Left renal pelvis (tissue), 4 donors: ENCODE data around the gene NAV3. TPM values are rescaled to one million over a fixed set of nuclear protein-coding genes. Genes with fewer than 3 reads are reported as not detected.

Experiments
- DNase-seq, 4 donors: peaks; one replicate each; pipeline ENCODE4 v3.0.0-alpha.2; 2013; ENCODE audit warnings: low read depth in 4 of 4, low spot score in 3 of 4
- polyA plus RNA-seq, 4 donors: library from polyadenylated mRNA; unstranded; fragments of 120-200 nt; gene quantifications; one replicate each; pipeline ENCODE4 v1.2.1, GENCODE V29; 2013; ENCODE audit not compliant: insufficient read length in 4 of 4

The NAV3 gene
- polyA plus RNA-seq, 4 donors = 7.5 to 23.4 (median 11.5) TPM

DNA sequence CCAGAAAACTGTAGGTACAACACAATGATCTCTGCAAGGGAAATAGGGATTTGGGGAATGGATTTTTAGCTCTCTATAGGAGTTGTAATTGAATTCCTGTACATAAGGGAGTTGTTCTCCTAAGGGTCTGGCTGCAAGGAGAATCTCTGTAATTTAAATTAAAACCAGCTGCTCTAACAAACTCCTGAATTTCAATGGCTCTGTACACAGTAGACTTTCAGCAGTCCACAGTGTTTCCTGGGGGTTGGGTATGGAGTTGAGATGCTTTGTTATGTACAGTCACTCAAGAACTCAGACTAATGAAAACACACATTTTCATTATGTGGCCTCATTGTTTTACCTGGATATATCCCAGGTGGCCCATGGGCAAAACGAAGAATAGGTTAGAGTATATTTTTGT, 93.2 kb downstream of the NAV3 start:
- DNase-seq = no peak

DNA sequence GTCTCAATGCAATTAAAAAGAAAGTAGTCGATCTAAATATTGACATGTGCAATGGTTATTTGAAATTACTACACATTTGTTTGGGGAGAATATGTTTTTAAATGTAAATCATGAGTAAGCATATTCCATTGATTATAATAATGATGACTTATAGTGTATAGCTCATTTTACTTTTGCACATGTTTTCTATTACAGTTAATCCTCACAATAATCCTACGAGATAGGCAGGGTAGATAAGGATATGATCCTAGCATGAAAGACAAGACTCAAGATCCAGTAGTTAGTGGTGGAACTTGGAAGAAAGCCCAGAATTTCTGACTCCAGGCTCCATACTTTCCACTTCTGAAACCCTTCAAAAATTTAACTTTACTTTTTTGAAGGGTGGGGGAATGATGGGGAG, 94.0 kb downstream of the NAV3 start:
- no peak for DNase-seq

DNA sequence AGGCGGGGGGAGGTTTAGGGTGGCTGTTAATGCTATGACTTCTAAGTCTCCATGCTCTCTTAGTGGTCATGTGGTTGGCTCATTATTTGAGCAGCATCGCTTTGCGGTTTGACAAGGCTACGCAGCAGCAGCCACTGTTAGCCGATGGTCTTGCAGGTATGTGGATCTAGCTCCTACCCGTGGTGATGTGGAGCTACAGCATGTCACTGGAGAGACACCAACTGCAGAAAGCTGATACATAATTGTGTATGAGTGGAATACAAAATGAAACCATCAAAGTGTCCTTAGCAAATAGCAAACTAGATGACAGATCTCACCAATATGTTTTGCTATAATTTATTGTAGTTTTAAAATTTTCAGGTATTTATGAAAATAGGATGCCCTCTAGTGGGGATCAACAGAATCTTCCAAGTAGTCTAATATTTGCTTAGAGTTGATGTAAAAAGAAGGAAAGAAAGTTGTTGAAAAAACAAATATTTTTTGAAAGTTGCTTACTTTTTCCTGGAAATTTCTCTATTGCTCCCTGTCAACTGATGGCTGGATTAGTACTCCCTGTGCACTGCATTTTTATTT, 94.9 kb downstream of the NAV3 start:
- DNase-seq = peak; percentile 57 to 62 (median 60)

DNA sequence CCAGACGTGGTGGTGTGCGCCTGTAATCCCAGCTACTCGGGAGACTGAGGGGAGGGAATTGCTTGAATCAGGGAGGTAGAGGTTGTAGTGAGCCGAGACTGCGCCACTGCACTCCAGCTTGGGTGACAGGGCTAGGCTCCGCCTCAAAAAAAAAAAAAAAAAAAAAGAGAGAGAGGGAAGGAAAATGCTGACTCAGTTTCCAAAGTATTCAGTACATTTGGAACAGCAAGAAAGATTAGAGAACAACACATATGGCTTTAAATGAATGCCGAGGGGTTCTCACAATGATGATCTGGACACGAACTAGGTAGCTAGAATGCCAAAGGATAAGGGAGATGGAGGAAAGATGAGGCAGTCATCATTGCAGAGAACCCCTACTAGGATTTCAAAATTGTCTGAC, 97.4 kb downstream of the NAV3 start:
- DNase-seq = no peak

DNA sequence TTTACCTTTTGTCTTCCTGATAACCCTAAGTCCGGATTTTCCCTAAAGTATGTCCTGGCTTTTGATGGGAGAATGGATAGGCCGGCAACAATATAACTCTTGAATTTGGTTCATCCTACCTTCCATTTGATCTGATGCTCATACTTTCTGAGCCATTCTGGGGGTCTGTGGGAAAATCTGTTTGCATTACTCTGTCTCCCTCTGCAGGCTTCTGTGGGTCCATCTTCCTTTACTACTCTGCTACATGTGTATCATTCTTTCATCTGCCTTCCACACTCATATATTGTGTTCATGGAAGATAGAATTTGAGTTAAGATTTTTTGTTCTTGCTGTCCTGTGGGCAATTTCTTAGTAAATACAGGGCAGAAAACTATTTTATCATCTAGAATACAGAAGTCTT, 101.5 kb downstream of the NAV3 start:
- DNase-seq = no peak

DNA sequence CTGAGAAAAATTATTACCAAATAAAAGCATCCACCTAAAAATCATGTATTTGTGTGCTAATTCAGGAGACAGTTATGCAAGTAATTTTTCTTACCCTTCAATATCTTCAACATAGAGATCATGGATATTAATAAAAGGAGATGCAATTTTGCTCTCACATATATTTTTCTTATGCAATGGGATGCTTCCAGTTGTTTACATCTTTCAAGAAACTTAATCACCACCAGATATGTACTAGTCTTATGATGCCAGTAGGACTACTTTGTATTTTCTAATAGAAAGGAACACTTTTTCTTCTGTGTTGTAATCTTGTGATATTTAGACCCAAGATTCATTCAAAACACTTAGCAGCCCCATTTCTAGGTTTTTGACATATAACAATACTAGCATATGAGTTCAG, 107.6 kb downstream of the NAV3 start:
- DNase-seq = no peak

DNA sequence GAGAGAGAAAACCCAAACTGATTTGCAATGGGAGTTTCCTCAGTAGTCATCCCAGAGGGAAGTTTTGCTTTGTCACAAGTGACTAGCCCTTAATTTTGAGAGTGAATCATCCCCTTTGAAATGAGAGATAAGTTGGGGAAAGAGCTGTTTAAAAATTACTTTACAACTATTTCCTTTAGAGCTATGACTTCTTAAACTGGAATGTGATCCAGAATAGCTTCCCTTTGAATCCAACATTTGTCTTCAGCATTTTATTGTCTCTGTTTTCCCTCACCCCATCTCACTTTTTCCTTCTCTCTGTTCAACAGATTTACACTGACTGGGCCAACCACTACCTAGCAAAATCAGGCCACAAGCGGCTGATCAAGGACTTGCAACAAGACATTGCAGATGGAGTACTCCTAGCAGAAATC, 109.3 kb downstream of the NAV3 start:
- no peak for DNase-seq

DNA sequence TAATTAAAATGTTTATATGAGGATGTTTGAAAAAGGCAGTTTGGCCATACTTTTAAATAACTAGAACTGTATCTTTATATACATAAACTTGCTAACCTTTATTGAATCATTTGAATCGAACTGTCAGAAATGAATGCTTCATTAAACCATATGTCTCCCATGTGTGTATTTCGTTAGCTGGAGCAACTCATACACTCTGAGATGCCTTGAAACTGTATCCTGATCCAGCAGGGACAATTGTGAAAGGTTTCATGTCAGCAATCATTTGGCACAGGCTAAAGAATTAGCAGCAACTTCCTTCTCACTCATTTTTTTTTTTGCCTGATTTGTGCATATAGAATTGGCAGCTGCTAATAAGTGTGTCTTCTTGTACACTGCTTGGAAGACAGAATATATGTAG, 109.9 kb downstream of the NAV3 start:
- no peak for DNase-seq

DNA sequence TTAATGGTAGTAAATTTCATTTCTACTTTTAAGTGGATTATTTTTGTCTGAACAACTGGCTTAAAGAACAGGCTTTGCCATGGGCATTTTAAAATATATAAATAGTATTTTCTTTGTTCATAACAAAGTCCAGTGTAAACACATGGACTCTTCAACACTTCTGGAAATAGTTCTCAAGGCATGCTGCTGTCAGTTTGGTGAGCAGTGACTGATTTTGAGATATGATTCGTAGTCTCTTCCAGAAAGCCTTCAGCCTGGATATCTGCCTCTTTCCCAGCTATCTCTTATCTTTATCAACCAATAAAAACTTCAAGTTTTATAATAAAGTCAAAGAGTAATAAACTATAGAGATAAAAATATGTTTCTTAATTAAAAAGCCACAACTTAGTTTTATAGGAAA, 110.7 kb downstream of the NAV3 start:
- DNase-seq = no peak

DNA sequence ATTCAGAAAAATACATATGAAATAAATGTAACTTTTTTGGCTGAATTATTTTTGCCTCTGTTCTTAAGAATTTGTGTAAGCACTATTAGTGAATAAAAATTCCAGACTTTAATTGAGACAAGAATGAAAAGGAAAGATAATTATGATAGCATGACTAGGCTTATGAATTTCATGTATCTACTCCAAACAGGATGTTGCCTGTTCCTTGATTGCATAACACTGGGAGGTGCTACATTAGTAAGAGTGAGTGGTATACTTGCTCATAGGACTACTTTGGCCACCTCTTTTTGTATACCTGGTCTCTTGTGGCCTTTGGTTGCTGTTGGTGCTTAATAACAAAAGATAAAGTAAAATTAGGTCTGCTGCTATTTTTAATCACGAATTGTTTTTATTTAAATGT, 112.8 kb downstream of the NAV3 start:
- no peak for DNase-seq

DNA sequence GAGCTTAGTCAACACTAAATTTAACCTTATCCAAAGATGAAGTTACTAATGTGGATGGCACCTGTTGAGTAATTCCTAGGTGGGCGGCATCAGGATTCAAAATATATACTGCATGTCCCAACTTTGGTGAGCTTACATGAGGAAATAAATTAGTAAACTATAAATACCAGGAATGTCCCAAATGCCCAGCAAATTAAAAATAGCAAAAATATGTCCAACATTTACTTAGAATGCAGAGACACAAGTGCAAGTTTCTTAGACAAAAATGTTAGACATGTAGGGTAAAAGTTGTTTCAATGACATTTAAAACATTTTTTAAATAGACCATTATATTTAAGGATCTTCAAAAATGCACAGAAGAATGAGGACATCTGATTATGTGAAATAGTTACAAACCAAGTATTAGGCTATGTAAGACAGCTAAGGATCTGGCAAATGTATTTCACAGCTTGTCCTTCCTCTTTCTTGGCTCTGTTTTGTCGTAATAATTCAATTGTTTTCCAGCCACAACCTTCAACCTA, 115.9 kb downstream of the NAV3 start:
- DNase-seq = no peak

DNA sequence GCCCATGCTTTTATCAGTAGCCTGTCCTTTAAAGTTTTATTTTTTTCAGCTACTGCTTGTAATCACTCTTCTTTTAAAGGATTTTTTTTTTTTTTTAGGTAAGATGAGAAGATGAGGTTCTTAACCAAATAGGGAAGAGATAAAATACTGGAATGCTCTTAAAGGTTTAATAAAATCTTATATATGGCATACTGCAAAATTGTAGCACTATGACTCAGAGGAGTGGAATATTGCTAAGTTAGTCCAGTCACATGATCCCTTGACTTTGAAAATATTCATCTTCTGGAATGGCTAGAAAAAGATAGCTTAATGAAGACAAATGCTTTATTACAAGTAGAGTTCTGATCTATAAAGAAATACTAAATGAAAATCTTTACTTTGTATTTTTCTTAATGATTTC, 116.6 kb downstream of the NAV3 start:
- no peak for DNase-seq

DNA sequence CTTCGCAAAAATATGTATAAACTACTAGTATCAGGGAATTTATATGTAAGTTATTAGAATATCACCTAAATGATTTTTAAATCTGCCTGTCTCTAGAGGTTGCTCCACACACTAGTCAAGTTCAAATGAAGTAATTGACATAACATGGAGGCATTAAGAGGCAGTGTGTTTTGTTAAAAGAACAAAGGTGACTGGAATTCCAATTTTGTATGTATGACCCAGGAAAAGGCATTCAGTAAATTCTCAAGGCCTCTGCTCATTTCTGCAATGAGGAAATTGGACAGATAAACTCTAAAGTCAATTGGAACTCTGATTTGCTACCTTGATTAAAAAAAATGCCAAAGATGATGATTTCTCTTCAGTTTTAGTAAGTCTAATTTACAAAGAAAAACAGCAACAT, 117.1 kb downstream of the NAV3 start:
- DNase-seq = no peak

DNA sequence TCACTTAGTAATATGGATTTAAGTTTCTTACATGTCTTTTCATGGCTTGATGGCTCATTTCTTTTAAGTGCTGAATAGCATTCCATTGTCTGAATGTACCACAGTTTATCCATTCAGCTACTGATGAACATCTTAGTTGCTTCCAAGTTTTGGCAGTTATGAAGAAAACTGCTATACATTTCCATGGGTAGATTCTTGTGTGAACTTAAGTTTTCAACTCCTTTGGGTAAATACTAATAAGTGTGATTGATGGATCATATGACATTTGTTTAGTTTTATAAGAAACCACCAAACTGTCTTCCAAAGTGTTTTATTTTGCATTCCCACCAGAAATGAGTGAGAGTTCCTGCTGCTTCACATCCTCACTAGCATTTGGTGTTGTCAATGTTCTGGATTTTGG, 119.2 kb downstream of the NAV3 start:
- DNase-seq = no peak

DNA sequence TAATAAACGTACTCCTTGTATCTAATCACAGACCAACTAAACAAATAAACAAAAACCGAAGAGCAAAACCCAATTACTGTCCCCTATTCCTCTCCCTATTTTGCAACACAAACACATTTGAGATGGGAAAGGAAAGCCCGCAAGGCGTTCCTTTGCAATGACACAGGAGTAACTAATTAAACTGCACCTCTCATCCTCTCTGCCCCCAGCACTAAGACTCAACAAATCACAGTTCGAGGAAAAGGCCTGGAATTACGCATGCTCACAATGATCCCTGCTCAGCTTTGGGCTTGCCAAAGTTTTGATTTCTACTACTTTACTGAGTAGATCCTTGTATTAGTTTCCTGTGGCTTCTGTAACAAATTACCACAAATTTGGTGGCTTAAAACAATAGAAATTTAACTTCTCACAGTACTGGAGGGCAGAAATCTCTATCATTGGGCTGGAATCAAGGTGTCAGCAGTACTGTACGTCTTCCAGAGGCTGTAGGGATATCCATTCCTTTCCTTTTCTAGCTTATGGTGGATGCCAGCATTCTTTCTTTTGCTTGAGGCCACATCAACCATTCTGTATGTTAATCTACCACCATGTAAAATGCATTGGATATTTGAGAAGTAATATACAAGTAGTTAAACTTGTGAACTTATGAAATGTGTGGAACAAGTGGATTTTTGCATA, 123.0 kb downstream of the NAV3 start:
- no peak for DNase-seq

DNA sequence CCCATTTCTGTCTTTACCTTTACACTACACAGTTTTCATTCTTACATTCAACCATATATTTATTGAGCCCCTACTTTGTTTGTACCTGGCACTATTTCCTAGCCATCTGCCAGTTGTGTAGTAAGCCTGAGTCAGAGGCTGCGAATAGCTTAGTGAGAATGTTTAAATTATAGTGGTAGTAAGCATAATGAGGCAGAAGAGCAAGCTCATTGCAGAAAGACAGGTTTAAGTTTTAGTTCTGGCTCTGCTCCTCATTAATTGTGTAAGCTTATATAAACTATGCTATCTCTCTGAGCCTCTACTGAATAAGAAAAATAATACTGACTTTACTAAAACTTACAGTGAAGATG, 123.5 kb downstream of the NAV3 start:
- no peak for DNase-seq

DNA sequence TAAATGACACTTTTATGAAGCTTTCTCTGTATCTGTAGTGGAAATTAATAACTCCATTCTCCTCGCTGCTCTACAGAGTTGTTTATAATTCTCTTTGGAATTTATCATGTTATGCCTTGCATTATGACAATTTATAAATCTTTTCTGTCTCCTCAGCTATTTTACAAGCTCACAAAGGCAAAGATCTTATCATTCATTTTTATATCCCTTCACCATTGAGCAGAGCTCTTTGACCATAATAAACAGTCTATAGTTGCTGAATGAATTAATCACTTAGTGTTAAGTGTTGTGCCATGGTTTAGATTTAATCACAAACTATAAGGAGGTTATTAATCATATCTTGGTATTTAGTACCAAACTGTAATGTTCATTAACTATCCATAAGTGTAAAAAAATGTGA, 126.4 kb downstream of the NAV3 start:
- DNase-seq = no peak

DNA sequence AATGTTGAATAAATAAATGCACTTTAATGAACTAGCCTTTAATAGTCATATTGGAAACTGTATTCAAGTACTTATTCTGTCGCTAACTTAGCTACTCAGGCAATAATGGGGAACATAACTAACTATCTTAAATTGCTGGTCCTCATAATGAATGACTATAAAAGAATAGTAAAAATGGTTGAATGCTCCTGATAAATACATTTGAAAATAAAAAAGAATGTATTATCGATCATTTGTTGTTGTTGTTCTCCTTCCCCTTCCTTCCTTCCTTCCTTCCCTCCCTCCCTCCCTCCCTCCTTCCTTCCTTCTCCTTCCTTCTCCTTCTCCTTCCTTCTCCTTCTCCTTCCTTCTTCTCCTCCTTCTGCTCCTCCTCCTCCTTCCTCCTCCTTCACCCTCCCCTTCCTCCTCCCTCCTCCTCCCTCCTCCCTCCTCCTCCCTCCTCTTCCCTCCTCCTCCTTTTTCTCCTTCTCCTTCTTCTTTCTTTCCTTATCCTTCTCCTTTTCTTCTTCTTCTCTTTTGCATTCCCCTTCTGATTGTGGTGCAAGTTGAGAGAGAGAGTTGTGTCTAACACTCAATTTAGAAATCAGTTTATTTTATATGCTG, 133.0 kb downstream of the NAV3 start:
- no peak for DNase-seq

DNA sequence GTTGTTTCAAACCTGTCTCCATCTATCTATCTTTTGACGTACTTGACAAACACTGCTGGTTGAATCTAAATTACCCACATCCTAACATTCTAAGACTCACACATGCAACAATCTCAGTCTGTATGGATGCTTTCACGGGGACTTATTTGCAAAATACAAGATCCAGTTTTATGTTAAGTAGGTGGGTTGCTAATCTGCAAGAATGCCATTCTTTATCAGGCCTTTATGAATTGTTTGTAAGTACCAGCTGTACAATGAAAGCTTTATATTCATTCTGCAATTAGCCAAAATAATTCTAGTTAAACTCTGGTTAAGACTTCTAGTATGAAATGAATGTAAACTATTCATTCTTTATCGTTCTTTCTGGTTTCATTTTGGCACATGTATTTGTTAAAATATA, 135.1 kb downstream of the NAV3 start:
- no peak for DNase-seq

DNA sequence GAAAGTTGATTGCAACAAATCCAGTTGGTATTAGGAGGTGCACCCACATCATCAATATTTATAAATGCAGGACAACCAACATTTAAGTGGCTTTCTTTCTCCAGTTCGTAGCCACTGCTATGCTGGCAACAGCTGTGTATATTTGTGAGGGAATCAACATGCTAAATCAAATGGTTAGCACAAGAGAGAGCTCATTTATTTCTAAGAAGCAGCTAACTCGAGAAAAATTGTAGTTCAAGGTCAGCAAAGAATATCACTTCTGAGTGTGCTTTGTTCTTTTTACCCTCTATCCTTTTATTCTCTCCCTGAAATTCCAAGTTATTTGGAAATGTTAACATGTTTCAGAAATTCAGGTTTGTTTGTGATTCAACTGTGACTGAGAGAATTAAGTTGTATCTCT, 137.3 kb downstream of the NAV3 start:
- DNase-seq = no peak

DNA sequence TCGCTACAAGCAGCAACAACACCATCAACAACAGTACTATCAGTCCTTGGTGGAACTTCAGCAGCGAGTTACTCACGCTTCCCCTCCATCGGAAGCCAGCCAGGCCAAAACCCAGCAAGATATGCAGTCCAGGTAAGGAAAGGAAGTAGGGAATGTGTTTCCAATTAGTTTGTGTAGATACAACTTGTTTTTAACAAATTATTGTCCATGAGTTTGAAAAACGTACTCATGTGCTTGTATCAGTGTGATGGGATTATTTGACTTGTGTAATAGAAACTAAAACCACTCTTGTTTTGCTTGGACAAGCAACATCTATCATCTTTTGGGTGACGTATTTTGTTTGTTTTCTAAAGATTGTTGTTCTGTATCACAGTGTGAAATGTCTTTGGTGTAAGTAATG, 137.9 kb downstream of the NAV3 start:
- DNase-seq = no peak

DNA sequence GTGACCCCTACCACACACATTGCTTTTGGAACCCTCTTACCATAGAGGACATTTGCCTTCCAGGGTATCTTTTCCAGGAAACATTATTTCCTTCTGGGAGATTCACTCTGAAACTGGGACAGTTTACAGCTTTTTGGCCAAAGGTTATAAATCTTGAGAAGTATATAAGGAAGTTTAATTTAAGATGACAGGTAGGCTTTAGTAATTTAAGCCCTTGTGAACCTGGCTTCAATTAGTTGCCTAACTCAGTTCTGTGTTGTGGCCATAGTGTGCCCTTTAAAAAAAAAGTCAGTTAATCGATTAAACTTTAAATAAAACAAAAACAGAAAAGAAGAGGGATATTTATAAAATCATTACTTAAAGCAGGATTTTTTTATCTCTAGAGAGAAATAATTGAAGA, 142.9 kb downstream of the NAV3 start:
- DNase-seq = no peak
